HEK293 (cell line): Measurements from ENCODE around the gene SQSTM1.

Experiments
- CTCF ChIA-PET: fragments of 350-600 bp; formaldehyde crosslinking; extraction: SDS; loops from one replicate; lab custom pipeline; 2021; ENCODE audit warnings: antibody characterized with exemption; lab: Yijun Ruan, JAX
- POLR2A ChIA-PET: fragments of 300-600 bp; formaldehyde crosslinking; extraction: SDS; loops from one replicate; lab custom pipeline; 2020; ENCODE audit warnings: antibody characterized with exemption, inconsistent platforms; lab: Yijun Ruan, JAX
- H3K27ac ChIP-seq: fragments of 200-500 bp; sonication (Bioruptor generic); 2 replicates; pipeline ENCODE4 v1.5.1; 2014; ENCODE audit warnings: low read depth, low read length, control low read depth, inconsistent platforms; ENCODE audit errors: extremely low read depth
- H3K36me3 ChIP-seq, 2 experiments: fragments of 200-500 bp in 1 of 2; sonication (Bioruptor generic) in 1 of 2; 1 replicate in 1 of 2; 2 replicates in 1 of 2; pipeline ENCODE4 v1.5.1; 2014 to 2017; ENCODE audit warnings: inconsistent platforms in 2 of 2, low read length in 2 of 2; ENCODE audit not compliant: control insufficient read depth in 2 of 2, insufficient read depth in 1 of 2
- H3K4me1 ChIP-seq: fragments of 200-500 bp; sonication (Bioruptor generic); 2 replicates; pipeline ENCODE4 v1.5.1; 2014; ENCODE audit warnings: mild to moderate bottlenecking, low read length, inconsistent platforms; ENCODE audit not compliant: control insufficient read depth, insufficient read depth
- H3K4me3 ChIP-seq: 2 replicates; pipeline ENCODE4 v1.5.1; 2011; ENCODE audit warnings: low read depth, mild to moderate bottlenecking, control low read depth, low read length, moderate library complexity
- H3K9me3 ChIP-seq: fragments of 200-500 bp; sonication (Bioruptor generic); 2 replicates; pipeline ENCODE4 v1.5.1; 2014; ENCODE audit warnings: low read depth, low read length, inconsistent platforms; ENCODE audit not compliant: control insufficient read depth, insufficient read depth
- GLI2 ChIP-seq: fragments of 450-650 bp; formaldehyde crosslinking; IDR thresholded peaks from 2 replicates; pipeline ENCODE4; 2017; ENCODE audit warnings: missing biosample characterization, missing genetic modification characterization, low read depth, borderline replicate concordance
- OSR2 ChIP-seq: fragments of 450-650 bp; formaldehyde crosslinking; IDR thresholded peaks from 2 replicates; pipeline ENCODE4 v1.5.1; 2016; ENCODE audit warnings: missing biosample characterization, missing genetic modification characterization
- SP3 ChIP-seq: fragments of 450-650 bp; formaldehyde crosslinking; IDR thresholded peaks from 2 replicates; pipeline ENCODE4 v1.5.1; 2016; ENCODE audit warnings: missing biosample characterization, missing genetic modification characterization
- ZBTB8A ChIP-seq: fragments of 450-650 bp; formaldehyde crosslinking; IDR thresholded peaks from 2 replicates; pipeline ENCODE4 v1.5.1; 2016; ENCODE audit warnings: missing biosample characterization, missing genetic modification characterization
- ZIC2 ChIP-seq: fragments of 450-650 bp; formaldehyde crosslinking; IDR thresholded peaks from 2 replicates; pipeline ENCODE4 v1.5.1; 2016; ENCODE audit warnings: missing biosample characterization, missing genetic modification characterization
- ZNF23 ChIP-seq: fragments of 450-650 bp; formaldehyde crosslinking; IDR thresholded peaks from 2 replicates; pipeline ENCODE4 v1.5.1; 2016; ENCODE audit warnings: missing biosample characterization, missing genetic modification characterization, borderline replicate concordance
- ZNF266 ChIP-seq: fragments of 450-650 bp; formaldehyde crosslinking; IDR thresholded peaks from 2 replicates; pipeline ENCODE4 v1.5.1; 2016; ENCODE audit warnings: missing biosample characterization, missing genetic modification characterization, low read depth
- ZNF521 ChIP-seq: fragments of 450-650 bp; formaldehyde crosslinking; IDR thresholded peaks from 2 replicates; pipeline ENCODE4 v1.5.1; 2017; ENCODE audit warnings: missing biosample characterization, mild to moderate bottlenecking, missing genetic modification characterization
- ZNF530 ChIP-seq: fragments of 450-650 bp; formaldehyde crosslinking; IDR thresholded peaks from 2 replicates; pipeline ENCODE4 v1.5.1; 2016; ENCODE audit warnings: low read depth, missing biosample characterization, missing genetic modification characterization
- ZNF600 ChIP-seq: fragments of 450-650 bp; formaldehyde crosslinking; IDR thresholded peaks from 2 replicates; pipeline ENCODE4 v1.5.1; 2016; ENCODE audit warnings: missing biosample characterization, missing genetic modification characterization
- ZNF658 ChIP-seq: fragments of 450-650 bp; formaldehyde crosslinking; IDR thresholded peaks from 2 replicates; pipeline ENCODE4; 2016; ENCODE audit warnings: missing biosample characterization, missing genetic modification characterization
- ZNF660 ChIP-seq: fragments of 450-650 bp; IDR thresholded peaks from 2 replicates; pipeline ENCODE4 v1.5.1; 2018; ENCODE audit warnings: missing biosample characterization, mild to moderate bottlenecking, missing genetic modification characterization
- ZNF768 ChIP-seq: fragments of 450-650 bp; formaldehyde crosslinking; IDR thresholded peaks from 2 replicates; pipeline ENCODE4 v1.5.1; 2018; ENCODE audit warnings: missing biosample characterization, mild to moderate bottlenecking, missing genetic modification characterization
- ZSCAN30 ChIP-seq: fragments of 450-650 bp; IDR thresholded peaks from 2 replicates; pipeline ENCODE4 v1.5.1; 2018; ENCODE audit warnings: missing biosample characterization, mild to moderate bottlenecking, missing genetic modification characterization, moderate library complexity
- TF ChIP-seq, protein P1 (sequence below): fragments of 450-650 bp; formaldehyde crosslinking; IDR thresholded peaks from 2 replicates; pipeline ENCODE4 v1.5.1; 2017; ENCODE audit warnings: missing biosample characterization, mild to moderate bottlenecking, missing genetic modification characterization, moderate library complexity
- TF ChIP-seq, protein P2 (sequence below): fragments of 450-650 bp; formaldehyde crosslinking; IDR thresholded peaks from 2 replicates; pipeline ENCODE4 v1.5.1; 2016; ENCODE audit warnings: missing biosample characterization, missing genetic modification characterization
- TF ChIP-seq, protein P3 (sequence below): IDR thresholded peaks from 2 replicates; pipeline ENCODE4 v1.6.1; 2011; ENCODE audit warnings: mild to moderate bottlenecking, low read depth, low read length, borderline replicate concordance
- TF ChIP-seq, protein P4 (sequence below): fragments of 450-650 bp; formaldehyde crosslinking; IDR thresholded peaks from 2 replicates; pipeline ENCODE4 v1.5.1; 2016; ENCODE audit warnings: missing biosample characterization, missing genetic modification characterization, borderline replicate concordance

Gene SQSTM1

DNA sequence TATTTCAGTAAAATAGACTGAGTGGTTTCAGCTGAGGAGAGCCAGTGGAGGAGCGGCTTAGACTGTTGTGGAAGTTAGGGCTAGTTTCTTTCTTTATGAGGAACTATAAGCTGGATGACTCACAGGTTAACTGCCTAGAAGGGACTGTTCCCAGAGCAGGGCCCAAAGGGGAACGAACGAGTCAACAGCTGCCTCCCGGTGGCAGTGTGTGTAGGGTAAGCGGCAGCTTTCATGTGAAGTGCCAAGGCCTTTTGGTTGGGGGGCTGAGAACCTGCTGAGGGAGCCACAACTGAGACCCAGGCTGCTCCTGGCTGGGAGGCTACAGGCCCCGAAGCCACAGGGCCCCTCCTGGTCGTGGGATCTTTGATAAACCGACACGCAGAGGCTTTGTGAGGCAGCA is 7.0 kb downstream of the SQSTM1 start:
- Histone ChIP-seq H3K9me3 (no peaks in the 10 kb centered on the region), H3K36me3 (peaks cover 49 to 100% of the 10 kb centered on the region in 2 experiments), H3K27ac (no peak overlapping the region), H3K4me1 (no peaks in the 10 kb centered on the region), H3K4me3 (no peak overlapping the region)
- TF ChIP-seq OSR2 (tag by site-specific recombination): 0 out of 2 replicates have a peak, but pooled peaks have one; percentile 20
- TF ChIP-seq ZNF23: no peak
- no peak for TF ChIP-seq ZNF658 (tag by site-specific recombination)
- TF ChIP-seq ZBTB8A (tag by site-specific recombination): no peak
- TF ChIP-seq ZNF600 (tag by site-specific recombination): peak; percentile 55; the same call in 1 of the 2 replicates
- peak; percentile 29; the same call in 1 of the 2 replicates for TF ChIP-seq ZIC2 (tag by site-specific recombination)
- no peak for TF ChIP-seq ZNF266 (tag by site-specific recombination)
- ChIA-PET POLR2A (no interaction called here), CTCF (interaction anchor here (0.6 kb wide), 1 partner anchor 23 kb away, joined by 3 read pairs; no protein-coding TSS in a partner anchor)

DNA sequence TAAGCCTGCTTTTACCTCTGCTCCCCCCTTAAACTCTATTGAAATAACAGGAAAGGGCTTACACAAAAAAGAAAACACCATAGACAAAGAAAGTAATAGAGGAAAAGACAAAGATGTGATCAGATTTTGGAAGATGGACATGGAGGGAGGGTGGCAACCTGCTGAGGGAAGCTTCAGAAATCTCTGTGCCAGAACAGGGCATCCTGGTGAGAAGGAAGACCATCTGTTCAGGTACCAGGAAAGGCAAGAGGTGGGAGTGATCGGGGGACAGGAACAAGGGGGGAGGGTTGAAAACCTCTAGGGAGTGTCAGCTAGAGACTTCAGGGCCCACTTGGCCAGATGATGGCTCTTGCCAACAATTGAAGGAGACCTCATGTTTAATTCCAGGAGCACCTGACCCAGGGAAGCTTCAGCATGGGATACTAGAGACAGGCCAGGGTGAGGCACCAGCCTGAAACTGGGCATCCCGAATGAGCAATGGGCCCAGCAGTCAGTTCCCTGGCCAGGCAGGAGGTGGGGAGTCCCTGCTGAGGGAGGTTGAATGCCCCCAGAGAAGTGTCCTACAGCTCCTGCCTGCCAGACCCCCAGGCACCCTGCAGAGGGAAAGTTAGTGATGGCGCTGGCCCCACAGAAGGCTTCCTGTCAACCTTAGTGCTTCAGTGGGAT is 8.2 kb downstream of the SQSTM1 start:
- no peaks in the 10 kb centered on the region for H3K9me3 ChIP-seq
- H3K27ac ChIP-seq: no peak overlapping the region
- no peak overlapping the region for H3K4me3 ChIP-seq
- H3K36me3 ChIP-seq: peaks cover 43 to 100% of the 10 kb centered on the region in 2 experiments
- no peaks in the 10 kb centered on the region for H3K4me1 ChIP-seq
- TF ChIP-seq ZNF530 (tag by site-specific recombination) (no peak), ZNF660 (tag by site-specific recombination) (no peak), ZNF768 (tag by site-specific recombination) (no peak), GLI2 (no peak), ZNF521 (tag by site-specific recombination) (no peak), SP3 (tag by site-specific recombination) (no peak), ZSCAN30 (tag by site-specific recombination) (no peak)
- TF ChIP-seq, protein P1, sequence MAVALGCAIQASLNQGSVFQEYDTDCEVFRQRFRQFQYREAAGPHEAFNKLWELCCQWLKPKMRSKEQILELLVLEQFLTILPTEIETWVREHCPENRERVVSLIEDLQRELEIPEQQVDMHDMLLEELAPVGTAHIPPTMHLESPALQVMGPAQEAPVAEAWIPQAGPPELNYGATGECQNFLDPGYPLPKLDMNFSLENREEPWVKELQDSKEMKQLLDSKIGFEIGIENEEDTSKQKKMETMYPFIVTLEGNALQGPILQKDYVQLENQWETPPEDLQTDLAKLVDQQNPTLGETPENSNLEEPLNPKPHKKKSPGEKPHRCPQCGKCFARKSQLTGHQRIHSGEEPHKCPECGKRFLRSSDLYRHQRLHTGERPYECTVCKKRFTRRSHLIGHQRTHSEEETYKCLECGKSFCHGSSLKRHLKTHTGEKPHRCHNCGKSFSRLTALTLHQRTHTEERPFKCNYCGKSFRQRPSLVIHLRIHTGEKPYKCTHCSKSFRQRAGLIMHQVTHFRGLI (tag by site-specific recombination): no peak
- TF ChIP-seq, protein P2, sequence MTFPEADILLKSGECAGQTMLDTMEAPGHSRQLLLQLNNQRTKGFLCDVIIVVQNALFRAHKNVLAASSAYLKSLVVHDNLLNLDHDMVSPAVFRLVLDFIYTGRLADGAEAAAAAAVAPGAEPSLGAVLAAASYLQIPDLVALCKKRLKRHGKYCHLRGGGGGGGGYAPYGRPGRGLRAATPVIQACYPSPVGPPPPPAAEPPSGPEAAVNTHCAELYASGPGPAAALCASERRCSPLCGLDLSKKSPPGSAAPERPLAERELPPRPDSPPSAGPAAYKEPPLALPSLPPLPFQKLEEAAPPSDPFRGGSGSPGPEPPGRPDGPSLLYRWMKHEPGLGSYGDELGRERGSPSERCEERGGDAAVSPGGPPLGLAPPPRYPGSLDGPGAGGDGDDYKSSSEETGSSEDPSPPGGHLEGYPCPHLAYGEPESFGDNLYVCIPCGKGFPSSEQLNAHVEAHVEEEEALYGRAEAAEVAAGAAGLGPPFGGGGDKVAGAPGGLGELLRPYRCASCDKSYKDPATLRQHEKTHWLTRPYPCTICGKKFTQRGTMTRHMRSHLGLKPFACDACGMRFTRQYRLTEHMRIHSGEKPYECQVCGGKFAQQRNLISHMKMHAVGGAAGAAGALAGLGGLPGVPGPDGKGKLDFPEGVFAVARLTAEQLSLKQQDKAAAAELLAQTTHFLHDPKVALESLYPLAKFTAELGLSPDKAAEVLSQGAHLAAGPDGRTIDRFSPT: no peak
- TF ChIP-seq, protein P3, sequence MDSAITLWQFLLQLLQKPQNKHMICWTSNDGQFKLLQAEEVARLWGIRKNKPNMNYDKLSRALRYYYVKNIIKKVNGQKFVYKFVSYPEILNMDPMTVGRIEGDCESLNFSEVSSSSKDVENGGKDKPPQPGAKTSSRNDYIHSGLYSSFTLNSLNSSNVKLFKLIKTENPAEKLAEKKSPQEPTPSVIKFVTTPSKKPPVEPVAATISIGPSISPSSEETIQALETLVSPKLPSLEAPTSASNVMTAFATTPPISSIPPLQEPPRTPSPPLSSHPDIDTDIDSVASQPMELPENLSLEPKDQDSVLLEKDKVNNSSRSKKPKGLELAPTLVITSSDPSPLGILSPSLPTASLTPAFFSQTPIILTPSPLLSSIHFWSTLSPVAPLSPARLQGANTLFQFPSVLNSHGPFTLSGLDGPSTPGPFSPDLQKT: no peak
- TF ChIP-seq, protein P4, sequence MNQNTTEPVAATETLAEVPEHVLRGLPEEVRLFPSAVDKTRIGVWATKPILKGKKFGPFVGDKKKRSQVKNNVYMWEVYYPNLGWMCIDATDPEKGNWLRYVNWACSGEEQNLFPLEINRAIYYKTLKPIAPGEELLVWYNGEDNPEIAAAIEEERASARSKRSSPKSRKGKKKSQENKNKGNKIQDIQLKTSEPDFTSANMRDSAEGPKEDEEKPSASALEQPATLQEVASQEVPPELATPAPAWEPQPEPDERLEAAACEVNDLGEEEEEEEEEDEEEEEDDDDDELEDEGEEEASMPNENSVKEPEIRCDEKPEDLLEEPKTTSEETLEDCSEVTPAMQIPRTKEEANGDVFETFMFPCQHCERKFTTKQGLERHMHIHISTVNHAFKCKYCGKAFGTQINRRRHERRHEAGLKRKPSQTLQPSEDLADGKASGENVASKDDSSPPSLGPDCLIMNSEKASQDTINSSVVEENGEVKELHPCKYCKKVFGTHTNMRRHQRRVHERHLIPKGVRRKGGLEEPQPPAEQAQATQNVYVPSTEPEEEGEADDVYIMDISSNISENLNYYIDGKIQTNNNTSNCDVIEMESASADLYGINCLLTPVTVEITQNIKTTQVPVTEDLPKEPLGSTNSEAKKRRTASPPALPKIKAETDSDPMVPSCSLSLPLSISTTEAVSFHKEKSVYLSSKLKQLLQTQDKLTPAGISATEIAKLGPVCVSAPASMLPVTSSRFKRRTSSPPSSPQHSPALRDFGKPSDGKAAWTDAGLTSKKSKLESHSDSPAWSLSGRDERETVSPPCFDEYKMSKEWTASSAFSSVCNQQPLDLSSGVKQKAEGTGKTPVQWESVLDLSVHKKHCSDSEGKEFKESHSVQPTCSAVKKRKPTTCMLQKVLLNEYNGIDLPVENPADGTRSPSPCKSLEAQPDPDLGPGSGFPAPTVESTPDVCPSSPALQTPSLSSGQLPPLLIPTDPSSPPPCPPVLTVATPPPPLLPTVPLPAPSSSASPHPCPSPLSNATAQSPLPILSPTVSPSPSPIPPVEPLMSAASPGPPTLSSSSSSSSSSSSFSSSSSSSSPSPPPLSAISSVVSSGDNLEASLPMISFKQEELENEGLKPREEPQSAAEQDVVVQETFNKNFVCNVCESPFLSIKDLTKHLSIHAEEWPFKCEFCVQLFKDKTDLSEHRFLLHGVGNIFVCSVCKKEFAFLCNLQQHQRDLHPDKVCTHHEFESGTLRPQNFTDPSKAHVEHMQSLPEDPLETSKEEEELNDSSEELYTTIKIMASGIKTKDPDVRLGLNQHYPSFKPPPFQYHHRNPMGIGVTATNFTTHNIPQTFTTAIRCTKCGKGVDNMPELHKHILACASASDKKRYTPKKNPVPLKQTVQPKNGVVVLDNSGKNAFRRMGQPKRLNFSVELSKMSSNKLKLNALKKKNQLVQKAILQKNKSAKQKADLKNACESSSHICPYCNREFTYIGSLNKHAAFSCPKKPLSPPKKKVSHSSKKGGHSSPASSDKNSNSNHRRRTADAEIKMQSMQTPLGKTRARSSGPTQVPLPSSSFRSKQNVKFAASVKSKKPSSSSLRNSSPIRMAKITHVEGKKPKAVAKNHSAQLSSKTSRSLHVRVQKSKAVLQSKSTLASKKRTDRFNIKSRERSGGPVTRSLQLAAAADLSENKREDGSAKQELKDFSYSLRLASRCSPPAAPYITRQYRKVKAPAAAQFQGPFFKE (tag by site-specific recombination): no peak
- CTCF ChIA-PET: no interaction called here
- POLR2A ChIA-PET: interaction anchor here (0.7 kb wide), 1 partner anchor 16 kb away, joined by 3 read pairs; no protein-coding TSS in a partner anchor
